Endothelial cell of umbilical vein (primary cell): ENCODE measurements around the gene CHRM1. TPM values are rescaled to one million over a fixed set of nuclear protein-coding genes. Genes with fewer than 3 reads are reported as not detected.

Experiments used
- BruUV-seq: library from RNA; stranded (reverse); fragments of 400-500 nt; replicated peaks from 2 replicates; lab custom pipeline; 2021; lab: Mats Ljungman, UMichigan
- CTCF ChIA-PET: fragments of 300-600, 350-600 bp; sonication (Branson Sonifier 250); formaldehyde crosslinking; loops from one replicate; lab custom pipeline; 2021; ENCODE audit warnings: antibody characterized with exemption, inconsistent platforms; lab: Charles Lee
- POLR2A ChIA-PET: fragments of 300-600, 350-600 bp; sonication (Branson Sonifier 250); formaldehyde crosslinking; loops from one replicate; lab custom pipeline; 2021; ENCODE audit warnings: antibody characterized with exemption, inconsistent platforms; lab: Charles Lee
- DNase-seq: peaks from one replicate; pipeline ENCODE4 v3.0.0-alpha.2; 2011; ENCODE audit warnings: low read depth, low spot score
- FAIRE-seq: peaks from 2 replicates; lab custom pipeline; 2011; peaks lifted over from hg19 to GRCh38; lab: Jason Lieb, UNC
- H2AFZ ChIP-seq: 2 replicates; pipeline ENCODE4 v1.6.0; 2012; ENCODE audit warnings: low read depth, low read length, control low read depth, inconsistent platforms
- H3K27ac ChIP-seq: 2 replicates; pipeline ENCODE4 v1.5.1; 2011; ENCODE audit warnings: low read depth, mild to moderate bottlenecking, control low read depth, low read length, moderate library complexity; ENCODE audit not compliant: insufficient read depth
- H3K27me3 ChIP-seq, 2 experiments: 2 replicates each; pipeline versions ENCODE4 v1.6.0 to v1.6.1; 2011; ENCODE audit warnings: low read length in 2 of 2, mixed read lengths in 1 of 2; ENCODE audit not compliant: control insufficient read depth in 2 of 2, insufficient read depth in 2 of 2
- H3K36me3 ChIP-seq, 2 experiments: 2 replicates in 1 of 2; 3 replicates in 1 of 2; pipeline ENCODE4 v1.5.1; 2011; ENCODE audit warnings: low read length in 2 of 2, mild to moderate bottlenecking in 1 of 2, moderate library complexity in 1 of 2; ENCODE audit not compliant: control insufficient read depth in 2 of 2, insufficient read depth in 2 of 2; ENCODE audit errors: extremely low read depth in 1 of 2
- H3K4me1 ChIP-seq: 3 replicates; pipeline ENCODE4 v1.5.1; 2011; ENCODE audit warnings: mild to moderate bottlenecking, low read length; ENCODE audit not compliant: control insufficient read depth, insufficient read depth; ENCODE audit errors: extremely low read depth
- H3K4me2 ChIP-seq: 2 replicates; pipeline ENCODE4 v1.6.1; 2011; ENCODE audit warnings: low read length, control low read depth, mixed read lengths; ENCODE audit not compliant: insufficient read depth
- H3K4me3 ChIP-seq, 3 experiments: fragments of 200-600 bp in 1 of 3; sonication (generic), shearing (Covaris generic) in 1 of 3; replicated peaks in 1 of 3; 2 replicates each; pipeline ENCODE4 v1.5.1; 2011 to 2016; ENCODE audit warnings: control low read depth in 3 of 3, low read length in 3 of 3, mild to moderate bottlenecking in 2 of 3, inconsistent platforms in 1 of 3, low read depth in 1 of 3, moderate library complexity in 1 of 3; ENCODE audit not compliant: insufficient read depth in 1 of 3
- H3K79me2 ChIP-seq: 2 replicates; pipeline ENCODE4 v1.6.0; 2012; ENCODE audit warnings: low read length, inconsistent platforms; ENCODE audit not compliant: control insufficient read depth, insufficient read depth
- H3K9ac ChIP-seq: replicated peaks from 2 replicates; pipeline ENCODE3; 2011; ENCODE audit warnings: low read length, control low read depth; ENCODE audit not compliant: insufficient read depth; ENCODE audit errors: extremely low read depth
- H3K9me1 ChIP-seq: replicated peaks from 3 replicates; pipeline ENCODE4 v1.6.0; 2011; ENCODE audit warnings: mild to moderate bottlenecking, low read length; ENCODE audit not compliant: control insufficient read depth, insufficient read depth; ENCODE audit errors: extremely low read depth
- H3K9me3 ChIP-seq: replicated peaks from 2 replicates; pipeline ENCODE4 v1.5.1; 2012; ENCODE audit warnings: low read length, inconsistent platforms; ENCODE audit not compliant: control insufficient read depth, insufficient read depth
- H4K20me1 ChIP-seq: replicated peaks from 2 replicates; pipeline ENCODE3; 2011; ENCODE audit warnings: mild to moderate bottlenecking, low read length; ENCODE audit not compliant: control insufficient read depth, insufficient read depth; ENCODE audit errors: extremely low read depth
- EZH2 ChIP-seq: IDR thresholded peaks from 2 replicates; pipeline ENCODE4 v1.6.1; 2012; ENCODE audit warnings: borderline replicate concordance, low read depth, mild to moderate bottlenecking, moderate library complexity, low read length, inconsistent platforms; ENCODE audit not compliant: severe bottlenecking
- FOS ChIP-seq: IDR thresholded peaks from 2 replicates; pipeline ENCODE4 v1.6.1; 2011; ENCODE audit warnings: mild to moderate bottlenecking, low read length, moderate library complexity, borderline replicate concordance; ENCODE audit not compliant: insufficient read depth
- GATA2 ChIP-seq: IDR thresholded peaks from 2 replicates; pipeline ENCODE4 v1.7.0; 2011; ENCODE audit warnings: low read depth, mild to moderate bottlenecking, moderate library complexity, mixed read lengths, low read length; ENCODE audit not compliant: insufficient read length, insufficient read depth
- JUN ChIP-seq: IDR thresholded peaks from 2 replicates; pipeline ENCODE4 v1.6.1; 2011; ENCODE audit warnings: borderline replicate concordance, low read depth; ENCODE audit not compliant: insufficient read length, insufficient read depth
- MYC ChIP-seq: IDR thresholded peaks from one replicate; pipeline ENCODE4 v1.6.1; 2011; ENCODE audit warnings: mild to moderate bottlenecking, low read depth, low read length
- POLR2A ChIP-seq: IDR thresholded peaks from 2 replicates; pipeline ENCODE4 v1.6.1; 2012; ENCODE audit warnings: low read depth, mild to moderate bottlenecking, control low read depth, low read length
- POLR2AphosphoS5 ChIP-seq: IDR thresholded peaks from 2 replicates; pipeline ENCODE4 v1.6.1; 2012; ENCODE audit warnings: low read depth, mild to moderate bottlenecking, control low read depth, low read length, moderate library complexity; ENCODE audit not compliant: insufficient read depth
- dilution Hi-C: fragments of 300-500 bp; cut with MboI; formaldehyde crosslinking; loops from one replicate; pipeline ENCODE4 v1.15.0; 2019; ENCODE audit warnings: low sequenced_read_pairs; ENCODE audit not compliant: extremely low pct_ligation_motif_present
- intact Hi-C: fragments of 100-400 bp; cut with micrococcal nuclease; formaldehyde crosslinking; loops from one replicate; pipeline ENCODE4 v1.10.0; 2022
- polyA plus RNA-seq, 4 experiments: library from polyadenylated mRNA; depleted of rRNA in 3 of 4; stranded (reverse) in 3 of 4; unstranded in 1 of 4; fragments of >200 nt; gene quantifications; 2 replicates each; pipeline versions ENCODE4 v1.2.1 to v1.2.3, GENCODE V29; 2011 to 2012; ENCODE audit warnings: missing spikeins in 1 of 4
- total RNA-seq: library from RNA; stranded (reverse); gene quantifications from 2 replicates; pipeline ENCODE4 v1.2.3, GENCODE V29; 2021
- TF ChIP-seq, protein P1 (sequence below): IDR thresholded peaks from 2 replicates; pipeline ENCODE4 v1.6.1; 2011; ENCODE audit not compliant: insufficient read depth, insufficient read length
- TF ChIP-seq, protein P2 (sequence below), 2 donors: IDR thresholded peaks; 1 replicate in 1 of 2; 2 replicates in 1 of 2; pipeline ENCODE4 v1.5.1; 2011; ENCODE audit warnings: low read length in 2 of 2, mild to moderate bottlenecking in 2 of 2, moderate library complexity in 2 of 2, control low read depth in 1 of 2, inconsistent platforms in 1 of 2, low read depth in 1 of 2; ENCODE audit not compliant: insufficient read depth in 1 of 2; ENCODE audit errors: extremely low read depth in 1 of 2

The CHRM1 gene
- total and polyA plus RNA-seq, 2 donors (not counting 3 experiments of a cell fraction or from before 2014, with no cell fraction given): not detected

DNA sequence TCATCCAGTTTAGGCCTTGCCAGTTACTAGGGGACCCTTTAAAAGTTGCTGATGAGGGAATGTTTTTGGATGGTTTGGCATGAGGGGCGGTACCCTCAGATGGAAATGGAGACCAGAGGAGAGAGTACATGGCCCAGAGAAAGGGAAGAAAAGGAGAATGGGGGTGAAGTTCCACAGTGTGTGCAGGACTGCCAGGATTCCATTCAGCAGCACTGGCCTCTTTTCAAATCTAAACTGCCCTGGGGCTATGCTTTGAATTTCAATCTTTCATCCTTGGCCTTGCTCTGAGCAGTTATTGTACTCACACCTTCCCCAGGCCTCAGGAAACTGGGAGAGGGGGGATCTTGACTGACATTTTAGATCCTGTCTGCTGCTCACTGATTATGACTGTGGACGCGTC is 37.5 kb downstream of the CHRM1 start:
- Histone ChIP-seq H3K27ac (peak overlapping the region; percentile 100), H3K9ac (peak overlapping the region; percentile 44), H3K79me2 (peaks cover 56% of the 10 kb centered on the region), H4K20me1 (peaks cover 5% of the 10 kb centered on the region), H2AFZ (no peak overlapping the region), H3K9me3 (no peaks in the 10 kb centered on the region), H3K4me1 (peaks cover 52% of the 10 kb centered on the region), H3K4me2 (peak overlapping the region; percentile 94), H3K27me3 (no peaks in the 10 kb centered on the region), H3K36me3 (peaks cover 39 to 42% of the 10 kb centered on the region in 2 experiments), H3K9me1 (no peaks in the 10 kb centered on the region), H3K4me3 (peak overlapping the region in 2 of 3 experiments; percentile 75 to 100)
- no peak for DNase-seq
- no peak for FAIRE-seq
- no TSS peak for BruUV-seq
- TF ChIP-seq, protein P1, sequence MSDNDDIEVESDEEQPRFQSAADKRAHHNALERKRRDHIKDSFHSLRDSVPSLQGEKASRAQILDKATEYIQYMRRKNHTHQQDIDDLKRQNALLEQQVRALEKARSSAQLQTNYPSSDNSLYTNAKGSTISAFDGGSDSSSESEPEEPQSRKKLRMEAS: no peak
- TF ChIP-seq EZH2: no peak
- no peak for TF ChIP-seq FOS
- TF ChIP-seq JUN: no peak
- TF ChIP-seq MYC: no peak
- TF ChIP-seq POLR2A: no peak
- TF ChIP-seq GATA2: no peak
- no peak for TF ChIP-seq POLR2AphosphoS5
- TF ChIP-seq, protein P2, sequence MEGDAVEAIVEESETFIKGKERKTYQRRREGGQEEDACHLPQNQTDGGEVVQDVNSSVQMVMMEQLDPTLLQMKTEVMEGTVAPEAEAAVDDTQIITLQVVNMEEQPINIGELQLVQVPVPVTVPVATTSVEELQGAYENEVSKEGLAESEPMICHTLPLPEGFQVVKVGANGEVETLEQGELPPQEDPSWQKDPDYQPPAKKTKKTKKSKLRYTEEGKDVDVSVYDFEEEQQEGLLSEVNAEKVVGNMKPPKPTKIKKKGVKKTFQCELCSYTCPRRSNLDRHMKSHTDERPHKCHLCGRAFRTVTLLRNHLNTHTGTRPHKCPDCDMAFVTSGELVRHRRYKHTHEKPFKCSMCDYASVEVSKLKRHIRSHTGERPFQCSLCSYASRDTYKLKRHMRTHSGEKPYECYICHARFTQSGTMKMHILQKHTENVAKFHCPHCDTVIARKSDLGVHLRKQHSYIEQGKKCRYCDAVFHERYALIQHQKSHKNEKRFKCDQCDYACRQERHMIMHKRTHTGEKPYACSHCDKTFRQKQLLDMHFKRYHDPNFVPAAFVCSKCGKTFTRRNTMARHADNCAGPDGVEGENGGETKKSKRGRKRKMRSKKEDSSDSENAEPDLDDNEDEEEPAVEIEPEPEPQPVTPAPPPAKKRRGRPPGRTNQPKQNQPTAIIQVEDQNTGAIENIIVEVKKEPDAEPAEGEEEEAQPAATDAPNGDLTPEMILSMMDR (IDR thresholded peaks at IDR 0.05; ENCODE audit: extremely low read depth in 1 of 2, insufficient read depth in 1 of 2, low read depth in 1 of 2, low read length in 2 of 2): no peak
- dilution Hi-C loops (no loop called here), intact Hi-C loops (loop anchor here (5.0 kb wide), 3 partner anchors 111 to 486 kb away; partner anchors contain the start of genes HNRNPUL2, TAF6L and TTC9C)
- POLR2A ChIA-PET: interaction anchor here (1.1 to 1.9 kb wide), 2 partner anchors 27 to 42 kb away, joined by 3 to 20 read pairs; no protein-coding TSS in a partner anchor
- CTCF ChIA-PET: interaction anchor here (1.0 to 2.5 kb wide), 8 partner anchors 18 to 489 kb away, joined by 3 to 16 read pairs (median 5); no protein-coding TSS in a partner anchor
